ENCODE data around the gene CCR4.

CCR4 gene

GRCh38 chr3:32952369-32953077, 1.1 kb downstream of the CCR4 start:
- no peak for TF ChIP-seq CTCF (IDR thresholded peaks at IDR 0.05; ENCODE audit: control insufficient read depth, insufficient read depth, low read depth, low read length, missing control alignments)
- no peak overlapping the region for H3K4me3 ChIP-seq (ENCODE audit: control insufficient read depth, low read depth, low read length)
- DNase-seq (ENCODE audit: low read depth), result no peak

- DNase-seq (ENCODE audit: low read depth), result no peak
- TF ChIP-seq CTCF (IDR thresholded peaks at IDR 0.05; ENCODE audit: control insufficient read depth, insufficient read depth, low read depth, low read length, missing control alignments), result no peak
- no peak overlapping the region for H3K4me3 ChIP-seq (ENCODE audit: control insufficient read depth, low read depth, low read length)
Measured at GRCh38 chr3:32954506-32954905, 3.1 kb downstream of the CCR4 start.

- no peak overlapping the region for H3K4me3 ChIP-seq (ENCODE audit: control insufficient read depth, low read depth, low read length)
- DNase-seq (ENCODE audit: low read depth), result no peak
- no peak for TF ChIP-seq CTCF (IDR thresholded peaks at IDR 0.05; ENCODE audit: control insufficient read depth, insufficient read depth, low read depth, low read length, missing control alignments)
Measured at GRCh38 chr3:32956750-32957570, 5.5 kb downstream of the CCR4 start.

- DNase-seq (ENCODE audit: low read depth), result no peak
- no peak overlapping the region for H3K4me3 ChIP-seq (ENCODE audit: control insufficient read depth, low read depth, low read length)
- no peak for TF ChIP-seq CTCF (IDR thresholded peaks at IDR 0.05; ENCODE audit: control insufficient read depth, insufficient read depth, low read depth, low read length, missing control alignments)
Measured at GRCh38 chr3:32958509-32958908, 7.1 kb downstream of the CCR4 start.

- TF ChIP-seq CTCF (IDR thresholded peaks at IDR 0.05; ENCODE audit: control insufficient read depth, insufficient read depth, low read depth, low read length, missing control alignments), result no peak
- no peak overlapping the region for H3K4me3 ChIP-seq (ENCODE audit: control insufficient read depth, low read depth, low read length)
- DNase-seq (ENCODE audit: low read depth), result no peak
Measured at GRCh38 chr3:32959371-32959770, 7.9 kb downstream of the CCR4 start.

GRCh38 chr3:32960404-32961170, 9.1 kb downstream of the CCR4 start:
- DNase-seq (ENCODE audit: low read depth), result no peak
- TF ChIP-seq CTCF (IDR thresholded peaks at IDR 0.05; ENCODE audit: control insufficient read depth, insufficient read depth, low read depth, low read length, missing control alignments), result no peak
- H3K4me3 ChIP-seq (ENCODE audit: control insufficient read depth, low read depth, low read length), result no peak overlapping the region
